Measurements from ENCODE around the gene NRP1.

The NRP1 gene

GRCh38 chr10:33254556-33255160 is 79.8 kb downstream of the NRP1 start:
- DNase-seq (ENCODE audit: low spot score) (no peak), ATAC-seq (ENCODE audit: low read depth) (no peak)
- peak overlapping the region; percentile 96 for H3K27ac ChIP-seq (ENCODE audit: poor library complexity, severe bottlenecking)
- H3K36me3 ChIP-seq (ENCODE audit: low read depth) = peaks cover 75% of the 10 kb centered on the region
- H3K9me3 ChIP-seq (ENCODE audit: severe bottlenecking) = no peaks in the 10 kb centered on the region
- H3K4me1 ChIP-seq (ENCODE audit: insufficient read depth, poor library complexity, severe bottlenecking) = peaks cover 31% of the 10 kb centered on the region
- H3K4me3 ChIP-seq (ENCODE audit: severe bottlenecking) = no peak overlapping the region
- no peaks in the 10 kb centered on the region for H3K27me3 ChIP-seq (ENCODE audit: insufficient read depth, poor library complexity, severe bottlenecking)
- TF ChIP-seq, protein P1, sequence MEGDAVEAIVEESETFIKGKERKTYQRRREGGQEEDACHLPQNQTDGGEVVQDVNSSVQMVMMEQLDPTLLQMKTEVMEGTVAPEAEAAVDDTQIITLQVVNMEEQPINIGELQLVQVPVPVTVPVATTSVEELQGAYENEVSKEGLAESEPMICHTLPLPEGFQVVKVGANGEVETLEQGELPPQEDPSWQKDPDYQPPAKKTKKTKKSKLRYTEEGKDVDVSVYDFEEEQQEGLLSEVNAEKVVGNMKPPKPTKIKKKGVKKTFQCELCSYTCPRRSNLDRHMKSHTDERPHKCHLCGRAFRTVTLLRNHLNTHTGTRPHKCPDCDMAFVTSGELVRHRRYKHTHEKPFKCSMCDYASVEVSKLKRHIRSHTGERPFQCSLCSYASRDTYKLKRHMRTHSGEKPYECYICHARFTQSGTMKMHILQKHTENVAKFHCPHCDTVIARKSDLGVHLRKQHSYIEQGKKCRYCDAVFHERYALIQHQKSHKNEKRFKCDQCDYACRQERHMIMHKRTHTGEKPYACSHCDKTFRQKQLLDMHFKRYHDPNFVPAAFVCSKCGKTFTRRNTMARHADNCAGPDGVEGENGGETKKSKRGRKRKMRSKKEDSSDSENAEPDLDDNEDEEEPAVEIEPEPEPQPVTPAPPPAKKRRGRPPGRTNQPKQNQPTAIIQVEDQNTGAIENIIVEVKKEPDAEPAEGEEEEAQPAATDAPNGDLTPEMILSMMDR (IDR thresholded peaks at IDR 0.05; ENCODE audit: poor library complexity, severe bottlenecking) = no peak

GRCh38 chr10:33253411-33253810 is 81.1 kb downstream of the NRP1 start:
- H3K9me3 ChIP-seq (ENCODE audit: severe bottlenecking) = no peaks in the 10 kb centered on the region
- no peaks in the 10 kb centered on the region for H3K27me3 ChIP-seq (ENCODE audit: insufficient read depth, poor library complexity, severe bottlenecking)
- H3K27ac ChIP-seq (ENCODE audit: poor library complexity, severe bottlenecking) = peak overlapping the region; percentile 96
- TF ChIP-seq, protein P1 (IDR thresholded peaks at IDR 0.05; ENCODE audit: poor library complexity, severe bottlenecking) = no peak
- peaks cover 75% of the 10 kb centered on the region for H3K36me3 ChIP-seq (ENCODE audit: low read depth)
- no peak for ATAC-seq (ENCODE audit: low read depth)
- H3K4me3 ChIP-seq (ENCODE audit: severe bottlenecking) = no peak overlapping the region
- DNase-seq (ENCODE audit: low spot score) = no peak
- H3K4me1 ChIP-seq (ENCODE audit: insufficient read depth, poor library complexity, severe bottlenecking) = peaks cover 31% of the 10 kb centered on the region

- H3K27me3 ChIP-seq (ENCODE audit: insufficient read depth, poor library complexity, severe bottlenecking) = no peaks in the 10 kb centered on the region
- H3K4me1 ChIP-seq (ENCODE audit: insufficient read depth, poor library complexity, severe bottlenecking) = peaks cover 36% of the 10 kb centered on the region
- ATAC-seq (ENCODE audit: low read depth) = peak; percentile 73
- peak overlapping the region; percentile 96 for H3K27ac ChIP-seq (ENCODE audit: poor library complexity, severe bottlenecking)
- H3K4me3 ChIP-seq (ENCODE audit: severe bottlenecking) = no peak overlapping the region
- TF ChIP-seq, protein P1 (IDR thresholded peaks at IDR 0.05; ENCODE audit: poor library complexity, severe bottlenecking) = no peak
- H3K36me3 ChIP-seq (ENCODE audit: low read depth) = peaks cover 75% of the 10 kb centered on the region
- no peak for DNase-seq (ENCODE audit: low spot score)
- no peaks in the 10 kb centered on the region for H3K9me3 ChIP-seq (ENCODE audit: severe bottlenecking)
Observed at GRCh38 chr10:33252794-33253203, 81.7 kb downstream of the NRP1 start.

GRCh38 chr10:33252324-33252723 is 82.1 kb downstream of the NRP1 start:
- H3K36me3 ChIP-seq (ENCODE audit: low read depth) = peaks cover 77% of the 10 kb centered on the region
- TF ChIP-seq, protein P1 (IDR thresholded peaks at IDR 0.05; ENCODE audit: poor library complexity, severe bottlenecking) = no peak
- H3K27ac ChIP-seq (ENCODE audit: poor library complexity, severe bottlenecking) = peak overlapping the region; percentile 96
- H3K27me3 ChIP-seq (ENCODE audit: insufficient read depth, poor library complexity, severe bottlenecking) = no peaks in the 10 kb centered on the region
- H3K4me1 ChIP-seq (ENCODE audit: insufficient read depth, poor library complexity, severe bottlenecking) = peaks cover 36% of the 10 kb centered on the region
- DNase-seq (ENCODE audit: low spot score) (no peak), ATAC-seq (ENCODE audit: low read depth) (no peak)
- no peak overlapping the region for H3K4me3 ChIP-seq (ENCODE audit: severe bottlenecking)
- H3K9me3 ChIP-seq (ENCODE audit: severe bottlenecking) = no peaks in the 10 kb centered on the region

- Histone ChIP-seq H3K27ac (ENCODE audit: poor library complexity, severe bottlenecking) (peak overlapping the region; percentile 96), H3K9me3 (ENCODE audit: severe bottlenecking) (no peaks in the 10 kb centered on the region), H3K27me3 (ENCODE audit: insufficient read depth, poor library complexity, severe bottlenecking) (no peaks in the 10 kb centered on the region), H3K36me3 (ENCODE audit: low read depth) (peaks cover 89% of the 10 kb centered on the region), H3K4me1 (ENCODE audit: insufficient read depth, poor library complexity, severe bottlenecking) (peaks cover 36% of the 10 kb centered on the region), H3K4me3 (ENCODE audit: severe bottlenecking) (no peak overlapping the region)
- DNase-seq (ENCODE audit: low spot score) (no peak), ATAC-seq (ENCODE audit: low read depth) (no peak)
- TF ChIP-seq, protein P1 (IDR thresholded peaks at IDR 0.05; ENCODE audit: poor library complexity, severe bottlenecking) = no peak
Observed at GRCh38 chr10:33249659-33250345, 84.7 kb downstream of the NRP1 start.
